Immature natural killer cell (primary cell): Measurements from ENCODE around the gene AZIN2. TPM values are rescaled to one million over a fixed set of nuclear protein-coding genes. Genes with fewer than 3 reads are reported as not detected.
"Not testable (repeated sequence)": the region's sequence is repeated elsewhere in the genome, so short reads cannot be mapped to it uniquely, and the experiment has no call there.

Experiments used
- DNase-seq, 3 donors: peaks; one replicate each; pipeline ENCODE4 v3.0.0; 2022; ENCODE audit warnings: mixed read lengths in 1 of 3
- H3K27ac Mint-ChIP-seq, 6 donors: one replicate each; pipeline ENCODE4 v1.8.0; 2020; ENCODE audit warnings: mixed read lengths in 6 of 6, mild to moderate bottlenecking in 5 of 6, inconsistent platforms in 4 of 6, moderate library complexity in 3 of 6
- H3K27me3 Mint-ChIP-seq, 3 donors: one replicate each; pipeline ENCODE4 v1.8.0; 2020 to 2021; ENCODE audit warnings: low read depth in 3 of 3, mild to moderate bottlenecking in 3 of 3, mixed read lengths in 3 of 3, moderate library complexity in 3 of 3, inconsistent platforms in 1 of 3
- H3K36me3 Mint-ChIP-seq, 3 donors: one replicate each; pipeline ENCODE4 v1.8.0; 2020; ENCODE audit warnings: mixed read lengths in 3 of 3, inconsistent platforms in 2 of 3, mild to moderate bottlenecking in 2 of 3
- H3K4me1 Mint-ChIP-seq, 2 donors: one replicate each; pipeline ENCODE4 v1.8.0; 2020; ENCODE audit warnings: inconsistent platforms in 2 of 2, mild to moderate bottlenecking in 2 of 2, mixed read lengths in 2 of 2, moderate library complexity in 1 of 2
- H3K4me3 Mint-ChIP-seq, 5 donors: one replicate each; pipeline ENCODE4 v1.8.0; 2020; ENCODE audit warnings: mild to moderate bottlenecking in 5 of 5, mixed read lengths in 5 of 5, inconsistent platforms in 3 of 5, moderate library complexity in 3 of 5
- H3K9me3 Mint-ChIP-seq, 6 donors: one replicate each; pipeline ENCODE4 v1.8.0; 2020; ENCODE audit warnings: mild to moderate bottlenecking in 6 of 6, mixed read lengths in 6 of 6, inconsistent platforms in 4 of 6, moderate library complexity in 3 of 6
- polyA plus RNA-seq, 3 donors: library from polyadenylated mRNA; unstranded; fragments of 300-500 nt; fragmentation: Illumina TruSeq; gene quantifications; one replicate each; pipeline ENCODE4 v1.2.3, GENCODE V29; 2021

AZIN2 gene
- polyA plus RNA-seq, 3 donors from 2014 or later = 1.6 to 2.9 (median 1.8) TPM

DNA sequence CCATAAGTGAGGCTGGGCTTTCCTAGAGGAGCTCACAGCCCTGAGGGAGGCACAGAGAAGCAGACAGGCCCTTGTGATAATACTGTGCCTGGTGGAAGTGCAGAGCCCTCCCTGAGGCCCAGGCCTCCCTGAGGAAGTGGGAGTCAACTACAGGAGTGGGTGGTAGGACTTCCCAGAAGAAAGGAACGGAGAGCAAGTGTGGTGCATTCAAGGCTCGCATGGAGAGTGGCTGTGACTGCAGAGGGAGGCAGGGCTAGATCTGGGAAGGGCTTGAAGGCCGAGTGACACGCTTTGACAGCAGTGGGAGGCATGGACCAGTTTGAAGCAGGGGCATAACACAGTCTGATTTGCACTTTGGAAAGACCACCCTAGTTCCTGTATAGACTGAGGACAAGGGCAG, 37.3 kb downstream of the AZIN2 start:
- Mint-ChIP-seq H3K9me3 (no peaks in the 10 kb centered on the region), H3K27ac (peak overlapping the region in 2 of 6 donors; percentile 4 to 15), H3K4me1 (no peaks in the 10 kb centered on the region), H3K27me3 (peaks cover 1 to 4% (median 2%) of the 10 kb centered on the region in 3 donors), H3K36me3 (peaks cover 0 to 3% (median 3%) of the 10 kb centered on the region in 3 donors), H3K4me3 (no peak overlapping the region)
- no peak for DNase-seq

DNA sequence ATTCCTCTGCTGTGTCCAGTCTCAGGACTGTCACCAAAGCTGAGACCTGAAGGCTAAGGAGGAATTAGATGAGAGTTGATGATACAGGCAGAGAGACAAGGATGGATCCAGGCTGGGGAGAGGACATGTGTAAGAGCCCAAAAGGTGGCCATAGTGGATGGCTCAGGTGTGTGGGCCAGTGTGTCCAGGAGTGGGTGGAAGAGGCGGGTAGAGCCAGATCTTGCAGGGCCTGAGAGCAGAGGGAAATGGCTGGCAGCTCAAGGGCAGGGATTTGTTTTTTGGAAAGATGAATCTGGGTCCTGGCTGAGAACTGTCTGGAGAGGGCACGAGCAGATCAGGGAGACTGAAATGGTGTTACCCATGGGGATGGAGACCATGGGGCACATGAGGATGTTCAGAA, 38.1 kb downstream of the AZIN2 start:
- peaks cover 1 to 4% (median 2%) of the 10 kb centered on the region in 3 donors for H3K27me3 Mint-ChIP-seq
- peaks cover 0 to 3% (median 3%) of the 10 kb centered on the region in 3 donors for H3K36me3 Mint-ChIP-seq
- no peaks in the 10 kb centered on the region for H3K9me3 Mint-ChIP-seq
- H3K4me3 Mint-ChIP-seq = no peak overlapping the region
- DNase-seq = no peak
- H3K4me1 Mint-ChIP-seq = no peaks in the 10 kb centered on the region
- H3K27ac Mint-ChIP-seq = peak overlapping the region in 1 of 6 donors; percentile 45

DNA sequence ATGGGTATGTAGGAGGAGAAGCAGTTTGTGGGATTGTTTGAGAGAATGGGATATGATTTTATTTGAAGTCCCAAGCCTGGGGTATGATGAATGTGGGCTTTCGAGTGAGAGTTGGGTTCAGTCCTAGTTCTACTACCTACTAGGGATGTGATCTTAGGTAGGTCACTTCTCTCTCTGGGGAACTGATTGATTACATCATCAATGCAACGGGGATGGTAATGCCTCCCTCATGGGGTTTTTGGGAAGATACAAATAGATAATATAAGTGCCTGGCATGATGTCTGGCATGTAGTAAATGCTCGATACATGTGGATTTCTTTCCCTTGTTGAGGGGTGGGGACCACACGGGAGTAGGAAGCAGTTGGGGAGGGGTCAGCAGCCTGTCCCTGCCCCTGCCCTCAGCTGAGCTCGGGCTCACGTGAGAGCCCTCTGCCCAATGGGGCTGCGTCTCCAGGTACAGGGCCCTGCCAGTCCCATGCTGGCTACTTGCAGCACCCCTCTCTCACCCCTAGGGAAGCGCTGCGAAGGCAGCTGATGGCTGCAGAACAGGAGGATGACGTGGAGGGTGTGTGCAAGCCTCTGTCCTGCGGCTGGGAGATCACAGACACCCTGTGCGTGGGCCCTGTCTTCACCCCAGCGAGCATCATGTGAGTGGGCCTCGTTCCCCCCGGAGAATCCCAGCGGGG, 38.7 kb downstream of the AZIN2 start:
- peaks cover 1 to 4% (median 2%) of the 10 kb centered on the region in 3 donors for H3K27me3 Mint-ChIP-seq
- H3K27ac Mint-ChIP-seq = peak overlapping the region in 1 of 6 donors; percentile 45
- peaks cover 0 to 3% (median 3%) of the 10 kb centered on the region in 3 donors for H3K36me3 Mint-ChIP-seq
- no peak for DNase-seq
- H3K9me3 Mint-ChIP-seq = no peaks in the 10 kb centered on the region
- no peaks in the 10 kb centered on the region for H3K4me1 Mint-ChIP-seq
- H3K4me3 Mint-ChIP-seq = no peak overlapping the region

DNA sequence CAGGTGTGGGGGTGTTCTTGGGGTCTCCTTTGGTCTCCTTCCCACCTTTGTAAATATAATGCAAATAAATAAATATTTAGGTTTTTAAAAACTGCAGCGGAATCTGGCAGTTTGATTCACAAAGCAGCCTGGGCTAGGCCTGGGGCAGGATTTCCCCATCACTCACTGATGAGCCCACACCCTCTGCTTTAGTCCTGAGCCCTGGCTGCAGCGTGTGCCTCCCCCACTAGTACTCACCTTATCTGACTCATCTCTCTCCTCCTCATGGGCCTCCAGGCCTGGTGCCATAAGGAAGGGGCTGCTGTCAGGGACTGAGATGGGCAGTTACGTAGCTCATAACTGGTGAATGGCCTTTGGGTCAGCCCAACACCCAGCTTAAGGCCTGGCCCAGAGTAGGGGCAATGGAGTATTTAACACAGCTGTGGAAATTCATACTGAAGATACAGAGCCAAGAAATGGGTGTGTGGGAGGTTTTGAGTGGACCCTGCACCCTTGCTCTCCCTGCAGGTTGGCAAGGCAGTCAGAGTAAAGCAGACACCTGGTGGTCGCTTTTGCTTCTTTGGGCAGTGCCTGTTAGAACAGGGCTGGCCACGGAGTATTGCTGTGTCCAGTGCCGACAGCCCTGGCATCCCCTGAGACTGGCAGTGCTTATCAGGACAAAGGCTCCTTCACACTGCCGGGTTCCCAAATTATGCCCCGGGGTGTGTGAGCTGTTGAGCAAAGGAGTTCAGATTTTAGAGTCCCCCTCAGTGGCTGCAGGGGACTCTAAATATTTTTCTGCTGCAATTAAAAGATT, 39.7 kb downstream of the AZIN2 start:
- peaks cover 4% of the 10 kb centered on the region in 2 donors for H3K4me1 Mint-ChIP-seq
- H3K27ac Mint-ChIP-seq = no peak overlapping the region
- peaks cover 1 to 4% (median 2%) of the 10 kb centered on the region in 3 donors for H3K27me3 Mint-ChIP-seq
- peaks cover 4 to 8% (median 7%) of the 10 kb centered on the region in 3 donors for H3K36me3 Mint-ChIP-seq
- no peak for DNase-seq
- H3K9me3 Mint-ChIP-seq = no peaks in the 10 kb centered on the region
- no peak overlapping the region for H3K4me3 Mint-ChIP-seq

DNA sequence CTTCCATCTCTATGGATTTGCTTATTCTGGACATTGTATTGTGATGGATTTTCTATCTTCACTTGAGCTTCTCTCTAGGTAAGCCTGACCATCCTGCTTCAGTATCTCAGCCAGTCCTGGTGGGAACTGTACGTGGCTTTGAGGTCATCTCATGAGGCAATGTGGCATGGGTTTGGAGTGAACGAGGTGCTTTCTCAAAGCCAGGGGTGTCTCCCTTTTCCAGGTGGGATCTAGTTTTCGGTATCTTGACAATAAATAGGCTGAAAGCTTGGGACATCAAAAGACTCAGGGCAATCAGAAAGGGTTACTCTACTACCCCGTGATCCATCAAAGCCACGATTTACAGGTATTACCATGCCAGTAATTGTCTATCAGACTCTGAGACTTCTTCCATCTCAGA, 40.8 kb downstream of the AZIN2 start:
- Mint-ChIP-seq H3K36me3 (peaks cover 4 to 9% (median 5%) of the 10 kb centered on the region in 3 donors), H3K9me3 (no peaks in the 10 kb centered on the region), H3K27ac (no peak overlapping the region), H3K4me1 (peaks cover 15% of the 10 kb centered on the region in 2 donors), H3K27me3 (peaks cover 0 to 2% (median 1%) of the 10 kb centered on the region in 3 donors), H3K4me3 (no peak overlapping the region)
- DNase-seq = no peak

DNA sequence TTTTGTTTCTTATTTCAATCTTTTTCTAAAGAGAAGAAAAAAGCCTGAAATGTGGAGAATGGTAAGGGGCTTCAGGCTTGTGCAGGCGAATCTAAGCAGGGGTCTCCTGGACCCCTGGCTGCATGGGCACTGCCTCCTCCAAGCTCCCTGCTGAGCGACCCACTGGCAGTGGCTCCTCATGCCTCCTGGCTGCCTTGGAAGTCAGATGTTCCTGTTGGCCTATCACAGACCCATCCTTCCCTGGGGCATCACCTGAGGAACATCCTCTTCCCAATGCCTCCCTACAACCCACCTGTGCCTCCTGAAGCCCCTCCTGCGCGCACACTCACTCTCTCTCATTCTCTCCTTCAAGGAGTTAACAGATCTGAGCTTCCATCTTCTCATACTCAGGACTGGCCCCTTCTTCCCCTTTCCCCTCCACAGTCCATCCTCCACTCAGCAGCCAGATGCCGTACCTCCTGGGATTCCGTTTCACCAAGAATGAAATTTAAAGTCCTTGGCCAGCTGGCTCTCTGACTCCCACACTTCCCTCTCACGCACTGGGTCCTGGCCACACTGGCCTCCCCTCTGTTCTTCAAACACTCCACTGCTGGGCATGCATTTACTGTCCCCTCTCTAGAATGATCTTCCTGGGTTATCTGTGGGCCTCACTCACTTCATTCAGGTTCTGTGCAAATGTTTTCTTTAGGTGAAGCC, 41.7 kb downstream of the AZIN2 start:
- Mint-ChIP-seq H3K27ac (no peak overlapping the region), H3K4me1 (peaks cover 24% of the 10 kb centered on the region in 2 donors), H3K36me3 (peaks cover 4 to 9% (median 5%) of the 10 kb centered on the region in 3 donors), H3K4me3 (no peak overlapping the region), H3K27me3 (peaks cover 6 to 9% (median 7%) of the 10 kb centered on the region in 3 donors), H3K9me3 (no peaks in the 10 kb centered on the region)
- no peak for DNase-seq

DNA sequence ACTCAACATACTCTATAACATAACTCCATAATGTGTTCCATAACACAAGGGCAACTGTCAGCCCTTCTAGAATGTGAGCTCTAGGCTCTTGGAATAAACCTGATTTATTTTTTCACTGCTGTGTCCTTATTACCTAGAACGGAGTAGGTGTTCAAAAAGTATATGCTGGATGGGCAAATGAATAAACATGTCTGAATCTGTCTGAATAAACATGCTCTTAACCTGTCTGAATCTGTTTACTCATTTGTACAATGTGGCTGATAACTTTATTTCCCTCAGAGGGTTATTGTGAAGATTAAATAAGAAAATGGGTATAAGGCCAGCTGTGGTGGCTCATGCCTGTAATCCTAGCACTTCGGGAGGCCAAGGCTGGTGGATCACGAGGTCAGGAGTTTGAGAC, 42.3 kb downstream of the AZIN2 start:
- Mint-ChIP-seq H3K27ac (no peak overlapping the region), H3K4me3 (no peak overlapping the region), H3K4me1 (peaks cover 28 to 30% of the 10 kb centered on the region in 2 donors), H3K36me3 (peaks cover 4 to 9% (median 5%) of the 10 kb centered on the region in 3 donors), H3K9me3 (no peaks in the 10 kb centered on the region), H3K27me3 (peaks cover 6 to 9% (median 7%) of the 10 kb centered on the region in 3 donors)
- no peak for DNase-seq

DNA sequence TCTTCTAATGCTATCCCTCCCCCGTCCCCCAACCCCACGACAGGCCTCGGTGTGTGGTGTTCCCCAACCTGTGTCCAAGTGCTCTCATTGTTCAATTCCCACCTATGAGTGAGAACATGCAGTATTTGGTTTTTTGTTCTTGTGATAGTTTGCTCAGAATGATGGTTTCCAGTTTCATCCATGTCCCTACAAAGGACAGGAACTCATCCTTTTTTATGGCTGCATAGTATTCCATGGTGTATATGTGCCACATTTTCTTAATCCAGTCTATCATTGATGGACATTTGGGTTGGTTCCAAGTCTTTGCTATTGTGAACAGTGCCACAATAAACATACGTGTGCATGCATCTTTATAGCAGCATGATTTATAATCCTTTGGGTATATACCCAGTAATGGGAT, 43.7 kb downstream of the AZIN2 start:
- not testable (repeated sequence) for H3K36me3 Mint-ChIP-seq, H3K4me3 Mint-ChIP-seq, H3K27me3 Mint-ChIP-seq, DNase-seq, H3K9me3 Mint-ChIP-seq, H3K27ac Mint-ChIP-seq
- H3K4me1 Mint-ChIP-seq = peaks cover 41 to 44% of the 10 kb centered on the region in 2 donors

DNA sequence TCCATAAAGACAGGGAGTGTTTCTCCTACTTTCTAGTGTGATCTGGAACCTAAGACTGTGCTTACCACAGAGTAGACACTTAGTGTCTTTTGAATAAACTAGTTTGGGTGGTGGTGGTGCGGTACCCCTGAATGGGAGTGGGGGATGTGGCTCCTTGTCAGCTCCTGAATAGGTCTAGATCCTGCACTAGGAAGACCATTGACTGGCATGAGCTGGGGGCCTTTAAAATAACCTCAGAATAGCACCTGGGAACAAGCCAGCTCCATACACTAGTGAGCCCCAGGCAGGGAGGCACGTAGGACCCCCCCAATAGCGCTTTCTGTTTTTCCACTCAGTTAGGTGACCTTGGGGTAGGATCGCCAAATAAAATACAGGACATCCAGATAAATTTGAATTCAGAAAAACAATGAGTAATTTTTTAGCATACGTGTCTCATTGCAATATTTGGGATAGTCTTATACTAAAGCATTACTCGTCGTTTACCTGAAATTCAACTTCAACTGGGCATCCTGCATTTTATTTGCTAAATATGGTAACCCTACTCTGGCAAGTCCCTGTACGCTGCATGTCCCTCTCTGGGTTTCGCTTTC, 45.6 kb downstream of the AZIN2 start:
- Mint-ChIP-seq H3K27ac (peak overlapping the region; percentile 86 to 97 (median 96)), H3K27me3 (peaks cover 5 to 10% (median 9%) of the 10 kb centered on the region in 3 donors), H3K9me3 (no peaks in the 10 kb centered on the region), H3K36me3 (peaks cover 4 to 9% (median 5%) of the 10 kb centered on the region in 3 donors), H3K4me1 (peaks cover 54 to 61% of the 10 kb centered on the region in 2 donors), H3K4me3 (peak overlapping the region; percentile 95 to 96 (median 95))
- DNase-seq = no peak

DNA sequence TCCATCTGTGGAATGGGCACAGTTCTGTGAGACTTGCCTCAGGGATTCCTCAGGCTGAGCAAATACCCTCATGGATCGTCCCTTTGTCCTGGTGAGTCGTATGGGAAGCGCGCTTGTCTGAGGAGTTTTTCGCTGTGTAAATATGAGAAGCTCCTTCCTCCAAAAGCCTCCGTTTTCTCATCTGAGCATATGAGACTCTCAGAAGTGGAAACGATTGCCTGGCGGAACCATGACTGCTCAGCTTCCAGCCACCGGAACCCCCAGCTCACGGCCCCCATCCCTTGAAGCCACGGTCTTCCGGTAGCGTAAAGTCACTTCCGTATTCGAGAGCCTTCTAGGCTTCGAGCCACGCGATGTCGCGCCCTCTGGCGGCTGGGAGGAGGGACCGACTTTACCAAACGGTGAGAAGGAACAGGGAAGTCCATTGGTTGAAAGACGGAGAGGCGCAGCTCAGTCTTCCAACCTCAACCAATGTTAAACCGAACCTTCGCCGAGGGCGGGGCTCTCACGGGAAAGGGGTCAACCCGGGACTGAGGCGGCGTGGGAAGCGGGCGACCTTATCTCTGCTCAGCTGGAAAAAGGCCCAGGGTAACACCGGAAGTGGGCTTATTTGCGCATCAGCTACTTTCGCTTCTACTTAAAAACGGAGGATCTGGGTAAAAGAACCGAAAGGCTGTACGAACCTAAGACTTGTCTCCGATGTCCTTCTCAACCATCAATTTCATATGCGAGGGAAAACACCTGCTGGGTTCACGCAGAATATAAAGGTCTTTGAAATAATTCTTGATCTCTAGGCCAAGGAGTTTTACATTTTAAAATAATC, 46.3 kb downstream of the AZIN2 start:
- peaks cover 4 to 6% (median 5%) of the 10 kb centered on the region in 3 donors for H3K36me3 Mint-ChIP-seq
- no peaks in the 10 kb centered on the region for H3K9me3 Mint-ChIP-seq
- H3K27me3 Mint-ChIP-seq = peaks cover 5 to 10% (median 9%) of the 10 kb centered on the region in 3 donors
- peaks cover 60 to 68% of the 10 kb centered on the region in 2 donors for H3K4me1 Mint-ChIP-seq
- peak; percentile 98 to 99 (median 99) for DNase-seq
- H3K27ac Mint-ChIP-seq = peak overlapping the region; percentile 86 to 97 (median 96)
- H3K4me3 Mint-ChIP-seq = peak overlapping the region; percentile 95 to 96 (median 95)

DNA sequence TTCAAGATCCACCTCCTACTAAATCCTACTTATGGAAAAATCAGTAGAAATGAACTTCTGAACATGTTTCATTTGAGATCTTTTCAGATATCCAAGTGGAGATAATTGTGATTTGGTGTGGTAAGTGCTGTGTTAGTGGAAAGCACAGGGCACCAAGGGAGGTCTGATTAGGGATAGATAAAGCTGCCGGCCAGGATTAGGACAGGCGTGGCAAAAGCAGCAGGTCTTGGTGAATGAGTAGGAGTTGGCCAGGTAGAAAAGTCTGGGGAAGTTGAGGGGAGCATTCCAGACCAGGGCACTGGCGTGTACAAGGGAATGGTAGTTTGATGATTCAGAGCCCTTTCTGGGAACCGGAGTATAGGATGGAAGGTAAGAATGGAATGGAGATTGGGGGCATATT, 47.8 kb downstream of the AZIN2 start:
- no peaks in the 10 kb centered on the region for H3K9me3 Mint-ChIP-seq
- peaks cover 5 to 10% (median 10%) of the 10 kb centered on the region in 3 donors for H3K27me3 Mint-ChIP-seq
- peak overlapping the region in 5 of 6 donors; percentile 31 to 63 (median 51) for H3K27ac Mint-ChIP-seq
- peaks cover 7 to 17% (median 11%) of the 10 kb centered on the region in 3 donors for H3K36me3 Mint-ChIP-seq
- DNase-seq = no peak
- peak overlapping the region; percentile 0 to 62 (median 3) for H3K4me3 Mint-ChIP-seq
- H3K4me1 Mint-ChIP-seq = peaks cover 65 to 76% of the 10 kb centered on the region in 2 donors

DNA sequence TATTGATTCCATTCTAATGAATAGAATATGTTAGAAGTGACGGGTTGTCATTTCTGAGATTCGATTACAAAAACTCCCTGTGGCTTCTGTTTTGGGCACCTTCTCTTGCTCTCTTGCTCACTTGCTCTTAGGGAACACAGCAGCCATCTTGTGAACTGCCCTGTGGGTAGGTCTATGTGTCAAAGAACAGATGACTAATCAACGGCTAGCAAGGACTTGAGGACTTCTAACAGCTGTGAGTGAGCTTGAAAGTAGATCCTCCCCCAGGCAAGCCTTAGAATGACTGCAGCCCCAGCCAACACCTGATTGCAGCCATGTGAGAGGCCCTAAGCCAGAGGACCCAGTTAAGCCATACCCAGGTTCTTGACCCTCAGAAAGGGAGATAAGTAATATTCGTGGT, 49.3 kb downstream of the AZIN2 start:
- peaks cover 64 to 75% of the 10 kb centered on the region in 2 donors for H3K4me1 Mint-ChIP-seq
- H3K9me3 Mint-ChIP-seq = no peaks in the 10 kb centered on the region
- H3K36me3 Mint-ChIP-seq = peaks cover 6 to 16% (median 10%) of the 10 kb centered on the region in 3 donors
- H3K4me3 Mint-ChIP-seq = peak overlapping the region in 4 of 5 donors; percentile 9 to 74 (median 38)
- H3K27me3 Mint-ChIP-seq = peaks cover 8 to 10% (median 10%) of the 10 kb centered on the region in 3 donors
- peak overlapping the region in 5 of 6 donors; percentile 9 to 64 (median 42) for H3K27ac Mint-ChIP-seq
- DNase-seq = no peak
